ENCODE data around the gene PKNOX2. TPM values are rescaled to one million over a fixed set of nuclear protein-coding genes. Genes with fewer than 3 reads are reported as not detected.

The PKNOX2 gene
- total RNA-seq, 1 experiment from 2014 or later, result 13.1 TPM

GRCh38 chr11:125141178-125141577 lies 23.4 kb upstream of the PKNOX2 start:
- no peaks in the 10 kb centered on the region for H3K36me3 ChIP-seq
- H3K9me3 ChIP-seq (replicated peaks), result no peaks in the 10 kb centered on the region
- H3K4me3 ChIP-seq, result no peak overlapping the region
- no peaks in the 10 kb centered on the region for H3K27me3 ChIP-seq
- peaks cover 24% of the 10 kb centered on the region for H3K4me1 ChIP-seq
- DNase-seq, result no peak
- no peak overlapping the region for H3K27ac ChIP-seq

- Histone ChIP-seq H3K4me1 (peaks cover 24% of the 10 kb centered on the region), H3K9me3 (replicated peaks) (no peaks in the 10 kb centered on the region), H3K36me3 (no peaks in the 10 kb centered on the region), H3K27ac (no peak overlapping the region), H3K4me3 (no peak overlapping the region), H3K27me3 (no peaks in the 10 kb centered on the region)
- peak; percentile 53 to 71 for DNase-seq
Measured at GRCh38 chr11:125141686-125142535, 22.6 kb upstream of the PKNOX2 start.

- DNase-seq, result no peak
- H3K4me3 ChIP-seq, result no peak overlapping the region
Measured at GRCh38 chr11:125146232-125146631, 18.3 kb upstream of the PKNOX2 start.

GRCh38 chr11:125147280-125147679 lies 17.3 kb upstream of the PKNOX2 start:
- H3K27me3 ChIP-seq, result no peaks in the 10 kb centered on the region
- no peak overlapping the region for H3K27ac ChIP-seq
- no peaks in the 10 kb centered on the region for H3K4me1 ChIP-seq
- DNase-seq, result no peak
- no peak overlapping the region for H3K4me3 ChIP-seq
- no peaks in the 10 kb centered on the region for H3K36me3 ChIP-seq
- no peaks in the 10 kb centered on the region for H3K9me3 ChIP-seq (replicated peaks)

More at GRCh38 chr11:125146232-125146631, 18.3 kb upstream of the PKNOX2 start:
- Histone ChIP-seq H3K4me1 (peaks cover 4% of the 10 kb centered on the region; the same call in 1 of the 2 replicates), H3K27ac (no peak overlapping the region), H3K27me3 (no peaks in the 10 kb centered on the region), H3K9me3 (replicated peaks) (no peaks in the 10 kb centered on the region), H3K36me3 (no peaks in the 10 kb centered on the region)

- Histone ChIP-seq H3K36me3 (no peaks in the 10 kb centered on the region), H3K9me3 (replicated peaks) (no peaks in the 10 kb centered on the region), H3K27me3 (no peaks in the 10 kb centered on the region), H3K4me1 (no peaks in the 10 kb centered on the region), H3K27ac (no peak overlapping the region), H3K4me3 (no peak overlapping the region)
- DNase-seq, result no peak
Measured at GRCh38 chr11:125148011-125148410, 16.5 kb upstream of the PKNOX2 start.

GRCh38 chr11:125148743-125149142 lies 15.8 kb upstream of the PKNOX2 start:
- DNase-seq, result no peak
- H3K4me1 ChIP-seq, result no peaks in the 10 kb centered on the region
- no peaks in the 10 kb centered on the region for H3K9me3 ChIP-seq (replicated peaks)
- H3K27me3 ChIP-seq, result no peaks in the 10 kb centered on the region
- H3K36me3 ChIP-seq, result no peaks in the 10 kb centered on the region
- H3K4me3 ChIP-seq, result no peak overlapping the region
- no peak overlapping the region for H3K27ac ChIP-seq

GRCh38 chr11:125153837-125154236 lies 10.7 kb upstream of the PKNOX2 start:
- no peak overlapping the region for H3K4me3 ChIP-seq
- no peak for DNase-seq

GRCh38 chr11:125154378-125155099 lies 10.0 kb upstream of the PKNOX2 start:
- Histone ChIP-seq H3K4me1 (no peaks in the 10 kb centered on the region), H3K27ac (no peak overlapping the region), H3K4me3 (no peak overlapping the region), H3K27me3 (no peaks in the 10 kb centered on the region), H3K9me3 (replicated peaks) (no peaks in the 10 kb centered on the region), H3K36me3 (no peaks in the 10 kb centered on the region)
- no peak for DNase-seq

More at GRCh38 chr11:125153837-125154236, 10.7 kb upstream of the PKNOX2 start:
- Histone ChIP-seq H3K4me1 (no peaks in the 10 kb centered on the region), H3K27me3 (no peaks in the 10 kb centered on the region), H3K9me3 (replicated peaks) (no peaks in the 10 kb centered on the region), H3K27ac (no peak overlapping the region), H3K36me3 (no peaks in the 10 kb centered on the region)

GRCh38 chr11:125155100-125155444 lies 9.5 kb upstream of the PKNOX2 start:
- Histone ChIP-seq H3K27me3 (no peaks in the 10 kb centered on the region), H3K27ac (no peak overlapping the region), H3K4me1 (no peaks in the 10 kb centered on the region), H3K4me3 (no peak overlapping the region), H3K36me3 (no peaks in the 10 kb centered on the region), H3K9me3 (replicated peaks) (no peaks in the 10 kb centered on the region)
- no peak for DNase-seq

- Histone ChIP-seq H3K36me3 (no peaks in the 10 kb centered on the region), H3K27ac (no peak overlapping the region), H3K4me3 (no peak overlapping the region)
Measured at GRCh38 chr11:125155767-125156166, 8.8 kb upstream of the PKNOX2 start.

GRCh38 chr11:125156346-125157117 lies 8.0 kb upstream of the PKNOX2 start:
- Histone ChIP-seq H3K4me3 (no peak overlapping the region), H3K27me3 (no peaks in the 10 kb centered on the region), H3K27ac (no peak overlapping the region), H3K4me1 (no peaks in the 10 kb centered on the region), H3K9me3 (replicated peaks) (no peaks in the 10 kb centered on the region), H3K36me3 (no peaks in the 10 kb centered on the region)
- DNase-seq, result no peak

More at GRCh38 chr11:125155767-125156166, 8.8 kb upstream of the PKNOX2 start:
- Histone ChIP-seq H3K27me3 (no peaks in the 10 kb centered on the region), H3K9me3 (replicated peaks) (no peaks in the 10 kb centered on the region), H3K4me1 (no peaks in the 10 kb centered on the region)
- no peak for DNase-seq

GRCh38 chr11:125157118-125157733 lies 7.3 kb upstream of the PKNOX2 start:
- no peaks in the 10 kb centered on the region for H3K9me3 ChIP-seq (replicated peaks)
- no peaks in the 10 kb centered on the region for H3K36me3 ChIP-seq
- H3K4me3 ChIP-seq, result no peak overlapping the region
- no peak for DNase-seq
- H3K27me3 ChIP-seq, result no peaks in the 10 kb centered on the region
- H3K4me1 ChIP-seq, result no peaks in the 10 kb centered on the region
- H3K27ac ChIP-seq, result no peak overlapping the region

GRCh38 chr11:125157953-125158680 lies 6.4 kb upstream of the PKNOX2 start:
- Histone ChIP-seq H3K9me3 (replicated peaks) (no peaks in the 10 kb centered on the region), H3K36me3 (no peaks in the 10 kb centered on the region), H3K27ac (no peak overlapping the region), H3K27me3 (no peaks in the 10 kb centered on the region), H3K4me3 (no peak overlapping the region), H3K4me1 (no peaks in the 10 kb centered on the region)
- DNase-seq, result no peak

GRCh38 chr11:125162743-125163142 lies 1.8 kb upstream of the PKNOX2 start:
- Histone ChIP-seq H3K4me1 (peaks cover 5% of the 10 kb centered on the region), H3K9me3 (replicated peaks) (no peaks in the 10 kb centered on the region), H3K27ac (no peak overlapping the region), H3K4me3 (no peak overlapping the region), H3K36me3 (no peaks in the 10 kb centered on the region), H3K27me3 (no peaks in the 10 kb centered on the region)
- no peak for DNase-seq

Measured in SJCRH30 (cell line).